GM18868 (cell line): ENCODE results near the gene PET100.

Experiments used
- ATAC-seq: cut with Tn5 transposase; IDR thresholded peaks from one replicate; pipeline ENCODE4 v1.9.1; 2021; ENCODE audit warnings: mild to moderate bottlenecking, moderate library complexity; ENCODE audit not compliant: unreplicated experiment

PET100 gene

GRCh38 chr19:7677669-7678311 is 48.2 kb downstream of the PET100 start:
- ATAC-seq: no peak

GRCh38 chr19:7678971-7679751 is 49.6 kb downstream of the PET100 start:
- ATAC-seq: peak; percentile 38

- no peak for ATAC-seq
Observed at GRCh38 chr19:7679771-7680605, 50.4 kb downstream of the PET100 start.

- peak; percentile 46 for ATAC-seq
Observed at GRCh38 chr19:7680606-7681339, 51.2 kb downstream of the PET100 start, which contains the start of gene TRAPPC5. Gene TRAPPC5 (plus strand): TSS chr19:7680833. CDS start chr19:7682254, 1,421 bp downstream.
